ENCODE measurements around the gene FLG.
A peak's percentile ranks its signal among the peaks of the same experiment; 100 is the strongest.
"Not testable (repeated sequence)": the region's sequence is repeated elsewhere in the genome, so short reads cannot be mapped to it uniquely, and the experiment has no call there.

The FLG gene

GRCh38 chr1:152325111-152325510, at the start of gene FLG:
FLG (minus strand) TSS chr1:152325239; CDS start chr1:152315456, 9,783 bp downstream.
- no peak for DNase-seq

GRCh38 chr1:152374451-152374850, 49.4 kb upstream of the FLG start:
- DNase-seq, result no peak

GRCh38 chr1:152372672-152373071, 47.6 kb upstream of the FLG start:
- no peak for DNase-seq

GRCh38 chr1:152367436-152367835, 42.4 kb upstream of the FLG start:
- DNase-seq, result no peak

- no peak for DNase-seq
These were observed 34.9 kb upstream of the FLG start, which contains the start of gene FLG2 for GRCh38 chr1:152359906-152360305. FLG2 (minus strand) TSS chr1:152360006; CDS start chr1:152358884, 1,122 bp downstream.

- no peak for DNase-seq
These were observed 31.7 kb upstream of the FLG start for GRCh38 chr1:152356736-152357135.

- DNase-seq, result no peak
These were observed 24.6 kb upstream of the FLG start for GRCh38 chr1:152349611-152350010.

GRCh38 chr1:152348447-152348846, 23.4 kb upstream of the FLG start:
- DNase-seq, result no peak

- peak; percentile 33 for DNase-seq
These were observed 22.2 kb upstream of the FLG start for GRCh38 chr1:152347116-152347728.

- no peak for DNase-seq
These were observed 19.4 kb upstream of the FLG start for GRCh38 chr1:152344438-152344837.

GRCh38 chr1:152343006-152343405, 18.0 kb upstream of the FLG start:
- DNase-seq, result no peak

- no peak for DNase-seq
These were observed 10.4 kb upstream of the FLG start for GRCh38 chr1:152335399-152335798.

- no peak for DNase-seq
These were observed 3.9 kb upstream of the FLG start for GRCh38 chr1:152328801-152329391.

- no peak for DNase-seq
These were observed 11.1 kb downstream of the FLG start for GRCh38 chr1:152313970-152314369.

GRCh38 chr1:152313319-152313801, 11.7 kb downstream of the FLG start:
- no peak for DNase-seq

GRCh38 chr1:152312169-152312568, 12.9 kb downstream of the FLG start:
- not testable (repeated sequence) for DNase-seq

- DNase-seq, result no peak
These were observed 15.1 kb downstream of the FLG start for GRCh38 chr1:152309955-152310354.

GRCh38 chr1:152309320-152309901, 15.6 kb downstream of the FLG start:
- not testable (repeated sequence) for DNase-seq

GRCh38 chr1:152308758-152309157, 16.3 kb downstream of the FLG start:
- DNase-seq, result not testable (repeated sequence)

- not testable (repeated sequence) for DNase-seq
These were observed 17.1 kb downstream of the FLG start for GRCh38 chr1:152307970-152308369.

GRCh38 chr1:152306123-152306522, 18.9 kb downstream of the FLG start:
- not testable (repeated sequence) for DNase-seq

GRCh38 chr1:152304773-152305172, 20.3 kb downstream of the FLG start:
- not testable (repeated sequence) for DNase-seq

GRCh38 chr1:152303139-152303872, 21.7 kb downstream of the FLG start:
- DNase-seq, result not testable (repeated sequence)

All from activated naive CD4-positive, alpha-beta T cell treated with Interleukin-2 at 50 U/mL for 16 hours (primary cell).